ENCODE measurements around the gene CTSH.

The CTSH gene

GRCh38 chr15:78977591-78978347 lies 32.9 kb upstream of the CTSH start:
- DNase-seq (ENCODE audit: low read depth in 2 of 2), result no peak

GRCh38 chr15:78977091-78977571 lies 32.3 kb upstream of the CTSH start:
- no peak for DNase-seq (ENCODE audit: low read depth in 2 of 2)

- no peak for DNase-seq (ENCODE audit: low read depth in 2 of 2)
These were observed 31.8 kb upstream of the CTSH start for GRCh38 chr15:78976691-78977090.

GRCh38 chr15:78974272-78974918 lies 29.5 kb upstream of the CTSH start:
- no peak for DNase-seq (ENCODE audit: low read depth in 2 of 2)

- no peak for DNase-seq (ENCODE audit: low read depth in 2 of 2)
These were observed 25.0 kb upstream of the CTSH start for GRCh38 chr15:78969687-78970349.

- DNase-seq (ENCODE audit: low read depth in 2 of 2), result no peak
These were observed 23.9 kb upstream of the CTSH start for GRCh38 chr15:78968539-78969271.

GRCh38 chr15:78968114-78968513 lies 23.3 kb upstream of the CTSH start:
- no peak for DNase-seq (ENCODE audit: low read depth in 2 of 2)

- DNase-seq (ENCODE audit: low read depth in 2 of 2), result no peak
These were observed 15.5 kb upstream of the CTSH start for GRCh38 chr15:78960308-78960707.

GRCh38 chr15:78959360-78959759 lies 14.5 kb upstream of the CTSH start:
- no peak for DNase-seq (ENCODE audit: low read depth in 2 of 2)

GRCh38 chr15:78957416-78958093 lies 12.7 kb upstream of the CTSH start:
- DNase-seq (ENCODE audit: low read depth in 2 of 2), result no peak

- DNase-seq (ENCODE audit: low read depth in 2 of 2), result no peak
These were observed 12.1 kb upstream of the CTSH start for GRCh38 chr15:78956937-78957336.

- DNase-seq (ENCODE audit: low read depth in 2 of 2), result no peak
These were observed 10.5 kb upstream of the CTSH start for GRCh38 chr15:78955355-78955754.

- DNase-seq (ENCODE audit: low read depth in 2 of 2), result no peak
These were observed 7.0 kb upstream of the CTSH start for GRCh38 chr15:78951841-78952238.

- no peak for DNase-seq (ENCODE audit: low read depth in 2 of 2)
These were observed 6.3 kb upstream of the CTSH start for GRCh38 chr15:78950902-78951840.

- DNase-seq (ENCODE audit: low read depth in 2 of 2), result no peak
These were observed 5.5 kb upstream of the CTSH start for GRCh38 chr15:78950343-78950742.

GRCh38 chr15:78949461-78949860 lies 4.6 kb upstream of the CTSH start:
- DNase-seq (ENCODE audit: low read depth in 2 of 2), result no peak

GRCh38 chr15:78947506-78947905 lies 2.7 kb upstream of the CTSH start:
- no peak for DNase-seq (ENCODE audit: low read depth in 2 of 2)

- DNase-seq (ENCODE audit: low read depth in 2 of 2), result no peak
These were observed 1.6 kb upstream of the CTSH start for GRCh38 chr15:78946493-78946892.

GRCh38 chr15:78944202-78944625 lies 632 bp downstream of the CTSH start:
- no peak for DNase-seq (ENCODE audit: low read depth in 2 of 2)

- DNase-seq (ENCODE audit: low read depth in 2 of 2), result no peak
These were observed 1.2 kb downstream of the CTSH start for GRCh38 chr15:78943692-78944091.
